HT-29 (cell line): ENCODE measurements around the gene VWC2L. TPM values are rescaled to one million over a fixed set of nuclear protein-coding genes. Genes with fewer than 3 reads are reported as not detected.

Source experiments
- DNase-seq: peaks from one replicate; pipeline ENCODE4 v3.0.0-alpha.2; 2015; ENCODE audit warnings: low spot score
- total RNA-seq: library from RNA; depleted of rRNA; stranded (reverse); fragments of >200 nt; shearing (Covaris generic); gene quantifications from 2 replicates; pipeline ENCODE4 v1.2.3, GENCODE V29; 2014

VWC2L gene
- total RNA-seq, 1 experiment from 2014 or later, result not detected

GRCh38 chr2:214465363-214466146, 54.7 kb downstream of the VWC2L start:
- DNase-seq, result no peak

- DNase-seq, result no peak
These were observed 58.9 kb downstream of the VWC2L start for GRCh38 chr2:214469728-214470127.

GRCh38 chr2:214471382-214471781, 60.5 kb downstream of the VWC2L start:
- no peak for DNase-seq

GRCh38 chr2:214471990-214472389, 61.1 kb downstream of the VWC2L start:
- DNase-seq, result no peak

GRCh38 chr2:214477305-214477704, 66.5 kb downstream of the VWC2L start:
- no peak for DNase-seq

- DNase-seq, result no peak
These were observed 70.3 kb downstream of the VWC2L start for GRCh38 chr2:214481204-214481603.

- no peak for DNase-seq
These were observed 71.9 kb downstream of the VWC2L start for GRCh38 chr2:214482728-214483127.

GRCh38 chr2:214484239-214484638, 73.4 kb downstream of the VWC2L start:
- no peak for DNase-seq

GRCh38 chr2:214484701-214485100, 73.8 kb downstream of the VWC2L start:
- no peak for DNase-seq

- no peak for DNase-seq
These were observed 78.3 kb downstream of the VWC2L start for GRCh38 chr2:214489181-214489580.

- no peak for DNase-seq
These were observed 78.8 kb downstream of the VWC2L start for GRCh38 chr2:214489702-214490101.

- no peak for DNase-seq
These were observed 81.3 kb downstream of the VWC2L start for GRCh38 chr2:214492152-214492551.

GRCh38 chr2:214492608-214493007, 81.8 kb downstream of the VWC2L start:
- no peak for DNase-seq

- no peak for DNase-seq
These were observed 86.6 kb downstream of the VWC2L start for GRCh38 chr2:214497489-214497888.

GRCh38 chr2:214503568-214503967, 92.7 kb downstream of the VWC2L start:
- DNase-seq, result no peak

GRCh38 chr2:214504599-214505376, 93.9 kb downstream of the VWC2L start:
- DNase-seq, result no peak

GRCh38 chr2:214507032-214507431, 96.2 kb downstream of the VWC2L start:
- no peak for DNase-seq

- no peak for DNase-seq
These were observed 103.8 kb downstream of the VWC2L start for GRCh38 chr2:214514704-214515103.

GRCh38 chr2:214515111-214515510, 104.3 kb downstream of the VWC2L start:
- no peak for DNase-seq

- no peak for DNase-seq
These were observed 108.5 kb downstream of the VWC2L start for GRCh38 chr2:214519258-214519818.

- DNase-seq, result no peak
These were observed 118.2 kb downstream of the VWC2L start for GRCh38 chr2:214529021-214529420.

GRCh38 chr2:214529514-214529913, 118.7 kb downstream of the VWC2L start:
- DNase-seq, result no peak

- DNase-seq, result no peak
These were observed 122.7 kb downstream of the VWC2L start for GRCh38 chr2:214533541-214533940.
